HL-60/S4 treated with phorbol 12-myristate 13-acetate at 8.2 ng/mL for 4 days and 3 days (cell line): ENCODE measurements around the gene RIOX2.

Source experiments
- in situ Hi-C: fragments of 300-500 bp; cut with MboI; formaldehyde crosslinking; loops from 2 replicates; pipeline ENCODE4 v1.15.0; 2022; ENCODE audit warnings: low sequenced_read_pairs

The RIOX2 gene

DNA sequence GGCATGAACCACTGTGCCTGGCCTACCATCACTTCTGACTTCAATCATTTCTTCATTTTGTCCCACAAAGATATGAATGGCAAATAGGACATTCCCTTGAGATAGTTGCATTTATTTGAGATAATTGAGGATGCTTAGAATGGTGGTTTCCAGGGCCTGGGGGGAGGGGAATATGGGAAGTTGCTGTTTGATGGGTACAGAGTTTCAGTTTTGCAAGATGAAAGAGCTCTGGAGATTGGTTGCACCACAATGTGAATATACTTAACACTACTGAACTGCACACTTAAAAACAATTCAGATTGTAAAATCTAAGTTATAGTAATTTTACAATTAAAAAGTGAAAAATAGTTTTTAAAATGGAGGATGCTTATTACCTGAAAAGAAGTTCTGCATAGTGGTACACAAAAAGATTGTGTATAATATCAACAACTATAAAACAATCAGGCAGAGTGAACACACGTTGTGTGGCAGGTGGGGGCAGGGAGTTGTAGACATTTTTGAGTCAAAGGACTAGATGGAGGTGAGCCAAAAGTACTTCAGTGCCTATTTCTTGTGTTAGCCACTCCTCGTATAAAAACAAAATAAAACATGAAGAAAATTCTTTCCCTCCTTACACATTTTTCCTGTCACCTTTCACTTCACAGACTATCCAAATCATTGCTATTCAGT lies 18.5 kb upstream of the RIOX2 start:
- in situ Hi-C loops = no loop called here

DNA sequence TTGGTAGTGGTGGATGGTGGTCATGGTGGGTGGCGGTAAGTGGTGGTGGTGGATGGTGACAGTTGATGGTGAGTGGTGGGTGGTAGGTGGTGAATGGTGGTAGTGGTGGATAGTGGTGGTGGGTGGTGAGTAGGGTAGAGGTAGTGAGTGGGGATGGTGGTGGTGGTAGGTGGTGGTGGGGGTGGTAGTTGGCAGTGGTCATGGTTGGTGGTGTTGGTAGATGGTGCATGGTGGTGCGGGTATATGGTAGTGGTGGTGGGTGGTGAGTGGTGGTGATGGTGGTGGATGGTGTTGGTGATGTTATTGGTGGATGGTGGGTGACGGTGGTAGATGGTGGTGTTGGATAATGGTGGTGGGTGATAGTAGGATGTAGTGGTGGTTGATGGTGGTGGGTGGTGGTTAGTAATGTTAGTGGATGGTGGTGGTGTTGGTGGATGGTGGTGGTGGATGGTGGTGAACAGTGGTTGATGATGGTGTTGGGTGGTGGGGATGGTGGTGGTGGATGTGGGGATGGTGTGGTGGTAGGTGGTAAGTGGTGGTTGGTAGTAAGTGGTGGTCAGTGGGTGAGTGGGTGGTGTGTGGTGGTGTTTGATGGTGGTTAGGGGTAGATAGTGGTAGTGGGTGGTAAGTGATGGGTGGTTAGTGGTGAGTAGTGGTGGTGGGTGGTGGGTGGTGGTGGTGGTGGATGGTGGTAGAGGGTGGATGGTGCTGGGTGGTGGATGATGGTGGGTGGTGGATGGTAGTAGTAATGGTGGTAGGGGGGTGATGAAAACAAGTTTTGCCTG lies 16.7 kb upstream of the RIOX2 start:
- in situ Hi-C loops = no loop called here

DNA sequence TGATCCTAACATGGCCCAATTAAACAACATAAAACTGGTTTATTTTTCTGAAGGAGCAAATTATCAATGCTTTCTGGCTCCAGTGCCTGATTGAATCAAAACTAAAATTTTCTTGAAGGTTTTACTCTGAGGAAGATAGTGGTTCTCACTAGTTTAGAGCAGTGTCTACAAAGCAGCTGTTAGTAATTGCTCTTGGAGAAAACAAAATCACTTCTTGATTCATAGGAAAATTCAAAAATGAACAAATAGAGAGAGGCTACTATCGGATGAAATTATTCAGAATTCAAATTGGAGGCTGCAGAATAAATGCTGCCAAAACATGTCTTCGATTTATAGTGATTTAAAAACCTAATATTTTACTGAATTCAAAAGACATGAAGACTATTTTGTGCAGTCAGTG lies 15.1 kb upstream of the RIOX2 start:
- in situ Hi-C loops = no loop called here

DNA sequence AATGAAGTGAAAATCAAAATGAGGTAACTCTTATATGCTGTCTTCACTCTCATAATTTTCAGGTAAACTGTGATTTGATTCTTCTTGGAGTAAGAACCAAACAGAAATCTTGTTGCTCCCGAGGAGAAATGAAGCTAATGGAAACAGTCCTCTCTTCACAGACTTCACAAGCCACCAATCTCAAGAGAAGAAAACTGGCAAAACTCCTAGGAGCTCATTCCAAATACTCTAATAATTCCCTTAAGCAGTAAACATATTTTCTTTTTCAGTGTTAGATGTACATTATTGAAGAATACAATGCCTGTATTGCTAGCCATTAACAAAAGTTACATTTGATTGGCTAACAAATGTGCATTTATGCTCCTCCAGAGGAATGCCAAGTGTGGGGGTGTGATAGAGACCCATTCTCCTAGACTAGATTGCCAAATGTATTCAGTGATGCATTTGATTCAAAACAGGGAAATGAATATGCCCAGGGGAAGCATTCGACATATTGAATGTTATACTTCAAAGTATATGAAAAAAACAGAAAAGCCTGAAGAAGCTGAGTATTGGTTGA lies 11.8 kb upstream of the RIOX2 start:
- in situ Hi-C loops = no loop called here

DNA sequence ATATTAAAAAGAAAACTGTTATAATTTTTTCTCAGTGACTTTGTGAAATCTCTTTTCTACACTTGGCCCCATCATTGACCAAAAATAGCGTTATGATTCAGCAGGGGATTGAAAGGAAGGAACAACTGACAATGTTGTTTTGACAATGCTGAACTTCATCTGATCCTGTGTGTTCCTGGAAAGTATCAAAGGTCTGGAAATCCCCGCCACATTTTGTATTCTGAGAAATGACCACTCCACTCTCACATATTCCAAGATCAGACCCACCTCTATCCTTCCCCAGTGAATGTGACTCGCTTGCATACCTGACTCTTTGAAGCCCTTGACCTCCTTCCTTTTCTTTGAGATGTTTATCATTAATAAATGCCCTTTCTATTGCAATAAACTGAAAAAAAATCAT lies 9.7 kb upstream of the RIOX2 start:
- in situ Hi-C loops = no loop called here

DNA sequence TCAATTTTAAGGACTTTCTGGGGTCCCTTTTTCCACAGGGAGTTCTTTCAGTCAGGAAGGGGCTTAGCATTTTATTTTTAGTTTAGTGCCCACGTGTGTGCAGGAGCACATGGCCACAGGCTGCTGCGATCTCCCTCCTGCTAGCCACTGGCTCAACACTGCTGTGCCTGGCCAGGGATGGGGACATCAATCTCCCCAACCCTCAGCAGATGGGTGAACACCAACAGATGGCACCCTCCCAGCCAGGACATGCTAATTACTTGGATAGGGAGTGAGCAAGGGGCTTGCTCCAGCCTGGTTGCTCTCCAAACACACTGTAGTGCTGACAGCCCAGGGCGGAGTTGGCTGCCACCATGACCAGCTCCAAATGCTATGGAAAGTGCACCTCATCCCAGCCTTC lies 7.4 kb upstream of the RIOX2 start:
- in situ Hi-C loops = no loop called here

DNA sequence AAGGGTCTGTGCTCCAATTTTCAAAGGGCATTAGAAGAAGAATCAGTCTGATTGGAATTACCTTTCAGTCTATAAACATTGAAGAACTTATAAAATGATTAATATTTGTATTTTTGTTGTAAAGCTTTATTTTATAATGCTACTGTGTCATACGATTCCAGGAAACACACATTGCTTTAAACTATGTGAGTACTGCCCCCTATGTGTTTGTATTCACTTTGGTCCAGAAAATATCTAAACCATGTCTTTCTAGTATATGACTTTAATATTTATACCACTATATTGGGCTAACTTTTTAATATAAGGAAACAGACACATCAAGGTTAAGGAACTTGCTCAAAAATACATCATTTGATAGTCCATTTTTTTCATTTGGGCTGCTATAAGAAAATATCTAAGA lies 3.2 kb upstream of the RIOX2 start:
- in situ Hi-C loops = no loop called here

DNA sequence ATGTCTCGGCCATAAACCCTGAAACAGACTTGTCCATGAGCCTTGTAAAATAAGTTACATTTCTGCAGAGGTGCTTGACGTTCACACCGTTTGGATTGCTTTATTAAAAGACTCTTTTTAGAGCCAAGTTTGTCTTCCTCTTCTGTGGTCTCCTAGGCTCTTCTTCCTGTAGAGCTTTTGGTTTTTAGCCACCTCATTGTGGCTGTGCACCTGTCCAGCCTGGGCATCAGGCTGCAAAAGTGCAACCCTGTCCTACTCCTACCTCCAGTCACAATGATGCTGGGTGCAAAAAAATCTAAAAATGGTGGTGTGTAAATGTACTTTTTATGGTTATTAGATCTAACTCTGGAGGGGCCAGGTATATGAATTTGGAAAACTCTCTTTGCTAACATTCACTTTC lies 2.8 kb upstream of the RIOX2 start:
- in situ Hi-C loops = no loop called here

DNA sequence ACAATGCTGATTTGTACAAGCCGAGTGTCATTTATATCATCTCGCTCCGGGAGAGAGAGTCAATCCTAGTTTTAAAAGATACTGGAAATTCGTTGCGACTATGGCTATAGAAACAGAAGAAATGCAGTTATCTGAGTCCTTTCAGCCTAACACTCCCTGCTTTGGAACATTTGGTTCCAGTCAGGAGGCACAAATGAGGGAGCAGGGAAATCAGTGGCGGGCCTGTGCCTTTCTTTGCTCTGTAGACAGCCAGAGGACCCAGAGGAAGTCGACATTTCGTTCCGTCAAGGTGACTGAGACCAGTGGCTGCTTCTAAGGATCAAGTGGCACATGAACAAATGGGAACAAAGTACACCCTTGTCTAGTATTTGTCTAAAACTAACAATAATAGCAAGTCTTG lies 745 bp upstream of the RIOX2 start:
- in situ Hi-C loops = no loop called here

DNA sequence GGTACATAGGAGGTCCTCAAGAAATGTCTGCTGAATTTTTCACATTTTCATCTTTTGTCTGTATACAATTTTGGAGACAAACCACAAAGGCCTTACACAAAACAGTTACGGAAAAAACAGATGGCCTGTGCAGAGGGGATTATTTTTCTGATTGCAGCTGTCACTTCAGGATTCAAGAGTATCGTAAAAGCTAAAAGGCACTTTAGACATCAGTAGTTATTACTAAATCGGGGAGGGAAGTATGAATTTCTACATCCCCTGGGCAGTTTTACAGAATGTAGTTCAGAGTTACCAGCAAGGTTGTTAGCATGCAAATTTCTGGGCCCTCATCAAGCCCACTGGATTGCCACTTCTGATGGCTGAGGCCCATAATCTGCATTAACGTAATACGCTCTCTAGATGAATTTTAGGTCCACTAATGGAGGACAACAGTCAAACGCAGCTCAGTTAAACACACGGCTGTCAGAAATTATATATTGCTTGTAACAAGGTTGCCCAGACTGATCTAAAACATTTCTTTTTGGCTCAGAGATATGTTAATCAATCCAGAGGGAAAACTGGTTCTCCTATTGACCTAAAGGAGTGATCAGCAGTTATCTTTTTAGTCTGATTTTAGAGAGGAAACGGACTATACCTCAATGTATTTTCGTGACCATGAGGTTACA lies 1.1 kb downstream of the RIOX2 start:
- in situ Hi-C loops = no loop called here

DNA sequence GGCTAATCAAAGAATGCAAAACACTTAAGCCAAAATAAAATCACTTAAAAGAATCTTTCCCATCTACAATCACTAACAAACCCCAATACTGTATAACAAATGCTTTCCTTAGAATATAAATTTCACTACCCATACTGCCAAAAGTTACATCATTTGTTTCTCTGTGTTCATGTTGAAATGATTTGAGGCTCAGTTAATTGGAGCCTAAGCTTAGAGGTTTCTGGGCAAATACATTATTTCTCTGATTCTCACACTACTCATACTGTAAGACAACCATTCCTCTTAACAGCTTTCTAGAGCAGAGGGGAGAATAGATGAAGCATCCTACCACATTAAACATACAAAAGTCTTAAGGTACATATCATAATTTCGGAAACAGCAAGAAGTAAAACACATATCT lies 2.1 kb downstream of the RIOX2 start:
- in situ Hi-C loops = no loop called here

DNA sequence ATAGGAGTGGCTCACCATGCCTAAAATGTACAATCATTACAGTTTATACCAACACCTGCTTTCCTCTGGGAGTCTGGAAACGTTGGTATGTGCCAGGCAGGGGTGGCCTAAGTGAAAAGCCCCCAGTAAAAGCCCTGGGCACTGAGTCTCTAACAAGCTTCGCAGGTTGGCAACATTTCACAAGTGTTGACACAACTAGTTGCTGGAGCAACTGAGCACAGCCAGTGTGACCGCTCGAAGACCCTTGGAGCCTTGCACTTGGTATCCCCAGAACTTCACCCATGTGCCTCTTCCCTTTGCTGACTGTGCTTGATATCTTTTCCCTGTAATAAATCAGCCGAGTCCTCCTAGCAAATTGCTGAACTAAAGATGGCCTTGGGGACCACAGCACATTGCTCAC lies 2.7 kb downstream of the RIOX2 start:
- in situ Hi-C loops = no loop called here

DNA sequence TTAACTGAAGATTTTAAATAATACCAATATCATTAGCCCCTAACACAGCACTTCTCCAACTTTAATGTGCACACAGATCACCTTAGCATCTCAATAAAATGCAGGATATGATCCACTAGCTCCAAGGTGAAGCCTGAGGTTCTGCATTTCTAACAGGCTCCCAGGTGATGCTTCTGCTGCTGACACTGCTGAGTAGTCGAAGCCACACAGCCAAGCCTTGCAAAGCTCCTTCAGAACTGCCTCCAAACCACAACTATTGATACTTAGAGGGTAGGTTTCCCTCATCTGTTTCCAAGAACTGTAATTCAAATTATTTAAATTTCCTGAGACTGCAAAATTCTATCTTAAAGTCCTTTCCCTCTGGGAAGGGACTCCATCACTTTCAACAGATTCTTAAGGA lies 3.9 kb downstream of the RIOX2 start:
- in situ Hi-C loops = no loop called here

DNA sequence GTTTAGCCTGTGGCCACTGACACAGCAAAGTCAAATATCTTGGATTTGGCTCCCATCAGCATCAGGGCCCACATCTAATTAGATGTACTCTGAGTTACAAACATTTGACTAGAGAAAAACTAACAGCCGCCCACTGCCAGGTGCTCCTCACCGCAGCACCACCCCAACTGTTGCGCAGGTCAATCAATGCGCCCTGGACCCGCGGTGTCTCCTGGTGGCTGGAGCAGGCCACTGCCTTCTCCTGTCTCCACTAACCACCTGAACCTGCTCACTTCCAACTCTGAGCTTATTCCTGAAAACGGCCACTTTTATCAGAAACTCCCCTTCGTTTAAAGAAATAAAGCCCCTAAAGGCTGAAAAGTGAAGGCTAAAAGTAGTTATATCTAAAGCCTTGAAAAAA lies 4.3 kb downstream of the RIOX2 start:
- in situ Hi-C loops = no loop called here

DNA sequence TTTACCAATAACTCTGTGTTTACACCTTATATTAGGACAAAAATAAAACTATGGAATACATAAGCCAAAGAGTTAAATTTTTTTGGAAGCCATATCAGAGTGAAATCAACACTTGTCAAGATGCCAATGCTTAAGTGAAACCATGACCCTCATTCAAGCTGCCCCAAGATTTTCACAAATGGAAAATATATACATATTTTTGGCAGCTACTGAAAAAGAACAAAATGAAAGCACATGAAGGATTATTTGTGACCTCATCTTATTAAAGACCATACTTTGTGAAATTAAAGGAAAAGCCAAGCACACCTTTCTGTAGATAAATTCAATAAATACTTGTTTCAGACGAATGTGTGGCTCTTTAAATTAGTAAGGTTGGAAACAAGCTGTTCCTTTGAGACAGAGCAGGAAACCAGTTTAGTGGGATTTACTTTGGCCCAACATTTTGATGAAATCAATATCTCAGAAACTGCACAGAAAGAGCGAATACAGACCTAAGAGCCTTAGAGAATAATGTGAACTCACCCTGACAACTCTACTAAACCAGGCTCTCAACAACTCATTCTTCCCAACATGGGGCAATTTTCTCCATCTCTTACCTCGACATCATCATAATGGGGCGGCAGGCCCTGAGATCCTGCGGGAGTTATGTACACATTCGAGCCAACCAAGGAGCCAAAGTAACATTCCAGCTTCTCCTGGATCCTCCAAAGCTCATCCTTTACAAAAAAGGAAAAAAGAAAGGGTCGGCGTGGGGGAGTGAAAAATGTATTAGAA lies 11.1 kb downstream of the RIOX2 start:
- in situ Hi-C loops = no loop called here

DNA sequence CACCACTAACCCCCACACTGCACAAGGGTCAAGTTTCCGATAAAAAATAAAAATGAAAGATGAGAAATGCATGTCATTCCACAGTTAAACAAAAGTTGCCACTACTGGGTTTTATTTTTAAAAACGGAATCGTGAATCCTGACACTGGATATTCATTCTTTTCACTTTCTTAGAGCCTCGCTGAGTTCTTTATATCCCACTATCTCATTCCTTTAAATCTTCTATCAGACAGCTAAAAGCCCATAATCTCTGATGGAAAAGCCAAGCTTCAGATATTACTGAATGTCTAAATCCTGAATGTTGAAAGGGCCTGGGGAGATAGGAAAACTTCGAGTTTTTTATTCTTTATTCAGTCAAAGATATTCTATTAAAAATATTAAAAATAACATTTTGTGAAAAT lies 11.7 kb downstream of the RIOX2 start:
- in situ Hi-C loops = no loop called here

DNA sequence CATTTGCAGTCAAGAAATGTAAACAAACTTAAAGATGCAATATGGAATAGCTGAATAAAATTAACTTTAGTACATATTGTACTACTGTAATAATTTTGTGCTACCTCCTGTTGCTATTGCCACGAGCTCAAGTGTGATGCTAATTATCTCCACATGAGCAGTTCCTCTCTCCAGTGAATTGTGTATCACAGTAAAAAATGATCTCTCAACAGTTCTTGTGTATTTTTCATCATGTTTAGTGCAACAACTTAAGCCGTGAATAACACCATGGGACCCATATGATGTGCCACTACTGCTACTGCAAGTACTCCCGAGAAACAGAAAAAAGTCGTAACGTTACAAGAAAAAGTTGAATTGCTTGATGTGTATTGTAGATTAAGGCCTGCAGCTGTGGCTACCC lies 12.4 kb downstream of the RIOX2 start:
- in situ Hi-C loops = no loop called here

DNA sequence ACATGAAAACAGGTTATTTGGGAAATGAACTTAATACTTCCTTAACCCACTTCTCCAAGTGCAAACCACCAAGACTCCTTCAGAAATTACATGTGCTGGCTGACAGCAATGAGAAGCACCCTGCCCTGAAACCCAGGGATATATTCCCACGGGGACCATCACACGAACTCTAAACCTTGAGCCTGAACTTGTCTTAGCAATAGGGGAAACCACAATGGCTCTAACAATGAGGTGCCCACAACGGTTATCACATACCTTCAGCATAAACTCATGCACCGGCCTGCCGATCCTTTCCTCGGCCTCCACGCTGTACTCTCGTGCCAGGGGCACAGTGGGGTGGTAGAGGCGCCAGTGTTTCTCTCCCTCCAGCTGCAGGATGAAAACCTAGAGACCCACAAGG lies 13.4 kb downstream of the RIOX2 start:
- in situ Hi-C loops = no loop called here

DNA sequence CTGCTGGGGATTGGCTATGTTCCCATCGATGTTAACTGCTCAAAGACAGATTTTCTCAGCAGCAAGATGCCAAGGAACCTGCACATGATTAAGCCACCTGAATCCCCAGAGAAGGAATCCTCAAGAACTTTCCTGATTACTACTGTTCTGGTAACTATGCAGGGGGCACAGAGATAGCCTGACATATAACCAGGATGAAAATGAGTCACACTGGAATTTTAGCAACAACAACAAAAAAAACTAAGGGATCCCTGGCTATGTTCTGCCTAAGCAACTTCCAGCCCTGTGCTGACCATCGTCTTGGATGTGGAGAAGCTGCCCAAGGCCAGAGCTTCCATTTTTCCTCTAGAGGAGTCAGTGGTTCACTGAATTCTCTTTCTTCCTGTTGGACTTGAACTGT lies 13.8 kb downstream of the RIOX2 start:
- in situ Hi-C loops = no loop called here

DNA sequence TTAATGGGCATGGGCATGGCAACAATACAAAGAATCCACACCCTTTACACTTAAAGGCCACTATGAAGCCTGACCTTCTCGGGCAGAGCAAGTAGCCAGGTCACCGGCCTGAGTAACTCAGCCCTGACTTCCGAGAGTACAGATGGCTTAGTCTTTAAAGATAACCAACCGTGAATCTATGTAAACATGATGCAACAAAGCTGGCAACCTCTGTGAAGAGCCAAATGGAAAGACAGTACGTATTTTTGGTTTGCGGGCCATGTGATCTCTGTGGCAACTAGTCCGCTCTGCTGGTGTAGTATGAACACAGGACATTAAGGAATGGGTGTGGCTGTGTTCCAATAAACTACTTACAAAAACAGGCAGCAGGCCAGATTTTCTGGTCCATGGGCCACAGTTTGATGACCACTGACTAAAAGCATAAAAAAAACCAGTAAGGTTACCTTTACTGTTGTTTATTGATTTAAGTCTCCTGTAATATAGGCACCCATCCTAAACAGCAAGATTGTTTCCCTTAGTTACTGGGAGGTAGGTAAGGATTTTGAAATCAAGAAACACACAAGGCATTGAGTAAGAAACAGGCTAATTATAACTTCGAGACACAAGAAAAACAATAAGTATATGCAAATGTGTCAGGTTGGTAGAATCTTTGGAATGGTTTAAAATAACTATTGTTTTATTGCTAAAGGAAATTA lies 14.5 kb downstream of the RIOX2 start:
- in situ Hi-C loops = no loop called here

DNA sequence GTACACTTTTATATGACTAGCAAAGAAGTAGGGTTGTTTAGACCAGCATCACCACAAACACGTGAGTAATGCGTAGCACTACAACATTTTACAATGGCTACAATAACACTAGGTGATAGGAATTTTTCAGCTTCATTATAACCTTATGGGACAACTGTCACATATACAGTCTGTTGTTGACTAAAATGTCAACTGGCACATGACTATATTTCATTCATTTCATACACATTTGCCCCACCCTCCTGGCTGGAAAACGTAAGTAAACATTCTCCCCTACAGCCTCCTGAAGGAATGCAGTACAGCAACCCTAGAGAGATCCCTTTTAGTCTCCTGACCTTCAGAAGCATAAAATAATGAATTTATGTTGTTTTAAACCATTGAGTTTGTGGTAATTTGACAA lies 16.2 kb downstream of the RIOX2 start:
- in situ Hi-C loops = no loop called here
